ENCODE data around the gene STRIP2.
"Not testable (repeated sequence)": the region's sequence is repeated elsewhere in the genome, so short reads cannot be mapped to it uniquely, and the experiment has no call there.

STRIP2 gene

DNA sequence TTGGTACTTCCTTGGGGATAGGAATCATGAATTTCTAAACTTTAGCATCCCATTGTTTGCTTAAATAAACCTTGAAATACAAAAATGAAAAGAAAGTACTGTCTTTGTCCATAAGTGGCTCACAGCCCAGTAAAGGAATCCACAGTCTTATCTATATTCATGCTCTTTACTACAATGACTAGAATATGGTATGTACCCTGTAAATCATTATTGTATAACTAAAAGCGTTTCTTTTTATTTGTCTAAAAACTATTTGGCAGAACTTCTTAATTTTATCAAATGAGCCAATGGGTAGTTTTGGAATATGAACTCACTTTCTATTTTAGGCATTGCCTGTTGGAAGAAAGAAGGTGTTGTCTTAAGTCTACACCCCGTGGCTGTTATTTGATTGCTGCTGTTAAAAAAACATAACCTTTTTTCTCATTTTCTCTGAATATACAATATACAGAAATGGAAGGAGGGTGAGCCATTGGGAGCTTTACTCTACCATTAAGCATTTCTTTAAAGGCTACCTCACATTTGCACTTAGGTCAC, 12.4 kb upstream of the STRIP2 start:
- DNase-seq (ENCODE audit: low spot score): no peak

DNA sequence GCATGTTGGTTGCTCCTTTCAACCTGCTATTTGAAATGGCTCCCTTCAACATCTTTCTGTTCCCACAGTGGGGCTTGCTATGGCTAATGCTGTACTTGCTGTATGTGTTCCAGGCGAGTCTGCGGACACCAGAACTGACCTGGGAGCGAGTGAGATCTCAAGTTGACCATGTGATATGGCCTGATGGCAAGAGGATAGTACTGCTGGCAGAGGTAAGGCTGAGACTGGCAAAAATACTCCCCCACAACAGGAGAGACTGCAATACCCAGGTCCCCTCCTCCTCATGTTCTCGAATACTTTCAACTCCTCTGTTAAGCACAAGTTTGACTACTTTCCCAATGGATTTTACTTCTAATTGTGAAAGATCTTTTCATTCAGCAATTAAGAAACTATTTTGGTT, 11.5 kb upstream of the STRIP2 start:
- DNase-seq (ENCODE audit: low spot score): no peak

DNA sequence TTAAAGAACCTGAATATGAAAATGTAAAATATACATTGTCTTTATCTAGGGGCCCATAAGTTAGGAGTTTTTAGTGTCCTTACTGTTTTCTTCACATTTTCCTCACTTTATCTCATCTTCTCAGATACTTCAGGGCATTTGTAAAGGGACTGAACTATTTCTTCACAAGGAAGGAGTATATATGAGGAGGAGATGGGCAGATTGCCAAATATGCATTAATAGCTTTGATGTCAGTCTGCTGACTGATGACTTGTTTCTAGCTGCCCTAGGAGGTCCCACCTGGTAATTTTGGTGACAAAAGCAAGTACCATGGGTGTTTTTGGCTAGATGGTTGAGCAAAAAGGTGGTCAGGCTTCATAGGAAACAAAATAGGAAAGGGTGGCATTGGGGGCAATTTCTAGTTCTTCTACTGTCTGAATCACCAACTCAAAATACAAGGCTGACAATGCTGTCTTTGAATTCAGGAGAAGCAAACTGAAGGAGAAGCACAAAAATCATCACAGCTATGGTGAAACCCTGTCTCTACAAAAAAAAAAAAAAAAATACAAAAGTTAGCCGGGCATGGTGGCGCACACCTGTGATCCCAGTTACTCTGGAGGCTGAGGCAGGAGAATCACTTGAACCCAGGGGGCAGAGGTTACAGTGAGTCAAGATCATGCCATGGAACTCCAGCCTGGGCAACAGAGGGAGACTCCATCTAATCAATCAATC, 10.4 kb upstream of the STRIP2 start:
- DNase-seq (ENCODE audit: low spot score): no peak

DNA sequence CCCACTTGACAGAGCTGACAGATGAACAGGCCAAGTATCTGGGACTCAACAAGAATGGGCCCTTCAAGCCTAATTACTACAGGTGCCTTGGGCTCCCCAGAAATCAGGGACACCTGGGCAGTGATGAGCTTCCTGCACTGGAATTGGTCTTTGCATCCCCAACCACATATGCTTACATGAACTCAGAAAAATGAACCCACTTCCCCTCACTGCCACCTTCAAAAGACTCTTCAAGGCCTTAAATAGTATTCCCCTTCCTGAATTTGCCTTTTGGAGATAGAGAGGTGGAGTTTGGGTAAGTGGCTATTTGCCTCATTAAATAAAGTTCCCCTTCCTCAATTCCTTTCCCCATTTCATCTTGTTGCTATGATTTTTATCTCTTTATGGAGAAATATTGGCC, 7.8 kb upstream of the STRIP2 start:
- no peak for DNase-seq (ENCODE audit: low spot score)

DNA sequence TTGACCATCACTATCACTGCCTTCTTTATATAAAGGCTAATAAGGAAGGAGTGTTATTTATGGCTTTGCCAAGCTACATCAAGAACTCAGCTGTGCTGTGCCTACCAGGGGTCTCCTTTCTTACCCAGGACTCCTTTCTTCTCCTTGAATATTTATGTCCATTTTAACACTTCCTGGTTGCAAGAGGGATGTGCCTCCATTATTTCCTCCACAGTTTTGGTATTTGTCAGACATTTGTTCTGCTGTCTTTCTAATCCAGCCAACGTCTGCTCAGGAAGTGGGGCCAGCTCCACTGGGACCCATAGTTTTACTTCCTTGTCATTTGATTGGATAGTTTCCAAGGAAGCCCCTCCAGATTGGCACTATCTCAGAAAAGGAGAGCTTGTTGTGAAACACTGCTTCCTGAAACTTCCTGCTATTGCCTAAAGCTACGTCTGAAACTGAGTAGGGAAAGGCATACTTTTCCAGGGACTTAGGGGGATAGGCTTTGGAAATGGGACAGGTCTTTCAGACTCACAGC, 6.6 kb upstream of the STRIP2 start:
- DNase-seq (ENCODE audit: low spot score): no peak

DNA sequence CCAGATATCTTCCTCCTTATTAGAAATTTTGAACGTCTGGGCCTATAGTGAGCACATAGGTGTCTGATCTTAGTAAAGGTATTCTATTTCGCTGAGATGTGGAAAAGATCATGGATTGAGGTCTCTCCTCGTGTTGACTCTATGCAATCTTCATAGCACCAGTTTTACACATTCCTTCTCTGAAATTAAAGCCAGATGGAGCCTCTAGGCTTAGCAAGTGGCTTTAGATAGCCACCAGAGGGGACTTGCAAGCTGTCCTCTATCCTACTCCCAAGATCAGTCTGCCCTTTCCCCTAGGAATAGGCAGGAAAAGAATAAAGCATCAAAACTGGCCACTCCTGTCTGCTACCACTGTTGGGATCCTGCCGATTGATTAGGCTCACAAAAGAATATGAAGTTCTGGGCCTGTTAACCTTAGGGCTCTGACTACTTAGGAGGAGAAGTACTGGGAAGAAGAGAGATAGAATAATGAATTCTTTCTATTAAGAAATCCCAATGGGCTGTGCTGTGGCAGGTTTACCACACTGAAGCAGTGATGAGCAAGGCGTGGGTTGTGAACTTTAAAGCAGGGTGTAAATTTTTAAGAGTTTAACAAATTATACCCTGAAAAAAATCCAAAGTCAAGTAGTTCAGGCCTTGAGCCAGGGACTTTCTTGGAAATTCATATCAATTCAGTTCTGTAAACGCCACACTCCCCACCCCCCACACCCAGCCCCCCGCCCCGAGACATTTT, 2.2 kb upstream of the STRIP2 start:
- DNase-seq (ENCODE audit: low spot score): no peak

DNA sequence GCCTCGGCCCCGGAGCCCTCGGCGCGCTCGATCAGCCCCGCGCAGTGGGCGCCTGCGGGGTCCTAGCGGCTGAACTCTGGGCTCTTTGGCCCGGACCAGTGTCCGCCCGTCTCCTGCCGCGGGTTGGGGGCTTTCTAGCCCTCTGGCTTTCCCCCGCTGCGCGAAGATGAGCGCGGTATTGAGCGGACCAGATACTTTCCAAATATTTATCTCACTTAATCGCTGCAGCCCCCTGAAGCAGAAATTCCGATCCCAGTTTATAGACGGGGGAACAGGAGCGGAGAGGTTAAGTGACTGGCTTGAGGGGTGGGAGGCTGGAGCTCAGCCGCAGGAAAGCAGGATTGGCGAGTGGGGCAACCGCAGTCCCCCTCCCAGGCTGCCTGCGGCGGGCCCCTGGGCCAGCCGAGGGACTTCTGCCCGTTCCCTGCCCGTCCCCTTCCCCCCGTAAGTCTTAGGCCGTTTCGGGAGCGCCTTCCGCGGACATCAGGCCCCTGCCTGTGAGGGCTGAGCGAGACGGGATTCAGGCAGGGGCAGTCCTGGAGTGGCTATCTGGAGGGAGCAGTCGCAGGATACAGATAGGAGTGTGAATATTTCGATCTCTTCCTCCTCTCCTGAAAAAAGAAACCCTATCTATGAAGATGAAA, 565 bp downstream of the STRIP2 start:
- peak; percentile 83 for DNase-seq (ENCODE audit: low spot score)

DNA sequence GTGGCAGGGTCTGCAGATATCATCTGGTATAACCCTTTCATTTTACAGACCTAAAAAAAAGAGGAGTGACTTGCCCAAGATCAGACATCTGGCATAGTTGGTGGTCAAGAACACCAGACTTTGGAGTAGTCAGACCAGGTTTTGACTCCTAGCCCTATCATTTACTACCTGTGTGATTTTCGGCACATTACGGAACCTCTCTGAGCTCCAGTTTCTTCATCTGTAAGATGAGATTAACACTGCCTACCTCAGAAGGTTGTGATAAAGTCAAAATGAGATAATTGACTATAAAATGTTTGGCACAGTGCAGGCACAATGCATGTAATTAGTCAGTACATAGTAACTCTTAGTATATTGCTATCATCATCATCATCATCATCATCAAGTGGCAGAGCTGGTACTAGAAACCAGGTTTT, 1.2 kb downstream of the STRIP2 start:
- no peak for DNase-seq (ENCODE audit: low spot score)

DNA sequence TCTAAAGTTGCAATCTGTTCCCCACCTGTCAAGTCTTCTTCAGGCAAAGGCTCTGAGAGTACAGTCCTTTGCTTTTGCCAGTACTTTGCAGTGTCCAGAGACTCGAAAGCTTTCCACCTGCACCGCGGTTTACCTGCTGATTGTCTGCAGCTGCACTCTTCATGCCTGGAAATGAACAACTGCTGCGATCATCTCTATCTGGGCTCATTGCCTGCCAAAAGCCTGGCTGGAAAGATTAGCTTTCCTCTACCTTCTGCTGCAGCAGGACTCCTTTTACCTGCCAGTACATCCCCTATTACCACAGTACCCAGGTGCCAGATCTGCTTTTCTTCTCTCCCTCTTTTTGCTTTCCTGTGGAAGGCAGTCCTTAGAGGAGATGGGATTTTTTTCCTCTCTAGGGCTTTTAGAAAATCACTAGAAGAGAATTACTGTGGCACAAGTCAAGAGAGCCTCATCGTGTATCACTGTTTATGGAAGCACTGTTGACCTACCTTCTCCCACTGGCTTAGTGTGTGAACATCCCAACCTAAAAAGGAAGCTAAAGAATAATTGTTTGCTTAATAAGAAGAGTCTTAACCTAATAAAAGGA, 2.2 kb downstream of the STRIP2 start:
- DNase-seq (ENCODE audit: low spot score): no peak

DNA sequence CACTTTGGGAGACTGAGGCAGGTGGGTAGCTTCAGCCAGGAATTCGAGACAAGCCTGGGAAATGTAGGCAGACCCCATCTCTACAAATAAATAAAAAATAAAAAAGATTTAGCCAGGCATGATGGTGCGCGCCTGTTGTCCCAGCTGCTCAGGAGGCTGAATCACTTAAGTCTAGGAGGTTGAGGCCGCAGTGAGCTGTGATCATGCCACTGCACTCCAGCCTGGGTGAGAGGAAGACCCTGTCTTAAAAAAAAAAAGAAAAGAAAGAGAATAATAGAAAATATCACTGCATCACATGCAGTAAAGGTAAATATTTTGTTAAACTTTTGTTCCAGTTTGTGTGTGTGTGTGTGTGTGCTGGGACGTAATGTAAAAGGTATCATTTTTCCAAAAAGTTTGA, 3.0 kb downstream of the STRIP2 start:
- DNase-seq (ENCODE audit: low spot score): no peak

DNA sequence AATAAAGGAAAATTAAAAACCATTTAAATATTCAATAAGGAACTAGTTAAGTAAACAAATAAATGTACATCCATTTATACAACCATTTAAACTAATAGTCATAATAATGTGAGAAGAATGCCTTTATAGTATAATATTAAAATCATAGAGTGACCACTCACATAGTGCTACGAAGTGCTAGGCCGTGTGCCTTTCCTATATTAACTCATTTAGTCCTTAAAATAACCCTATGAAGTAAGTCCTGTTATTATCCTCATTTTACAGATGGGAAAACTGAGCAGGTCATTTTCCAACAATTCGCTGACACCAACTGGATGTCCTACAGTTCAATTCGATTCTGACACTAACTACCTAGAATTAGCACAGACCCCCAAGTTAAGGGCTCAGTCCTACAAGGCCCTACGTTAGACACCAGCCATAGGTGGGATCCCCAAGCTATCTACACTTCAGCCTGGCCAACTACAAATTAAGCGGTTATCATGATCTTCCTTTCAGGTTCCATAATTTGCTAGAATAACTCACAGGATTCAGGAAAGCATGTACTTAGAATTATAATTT, 4.1 kb downstream of the STRIP2 start:
- DNase-seq (ENCODE audit: low spot score): no peak

DNA sequence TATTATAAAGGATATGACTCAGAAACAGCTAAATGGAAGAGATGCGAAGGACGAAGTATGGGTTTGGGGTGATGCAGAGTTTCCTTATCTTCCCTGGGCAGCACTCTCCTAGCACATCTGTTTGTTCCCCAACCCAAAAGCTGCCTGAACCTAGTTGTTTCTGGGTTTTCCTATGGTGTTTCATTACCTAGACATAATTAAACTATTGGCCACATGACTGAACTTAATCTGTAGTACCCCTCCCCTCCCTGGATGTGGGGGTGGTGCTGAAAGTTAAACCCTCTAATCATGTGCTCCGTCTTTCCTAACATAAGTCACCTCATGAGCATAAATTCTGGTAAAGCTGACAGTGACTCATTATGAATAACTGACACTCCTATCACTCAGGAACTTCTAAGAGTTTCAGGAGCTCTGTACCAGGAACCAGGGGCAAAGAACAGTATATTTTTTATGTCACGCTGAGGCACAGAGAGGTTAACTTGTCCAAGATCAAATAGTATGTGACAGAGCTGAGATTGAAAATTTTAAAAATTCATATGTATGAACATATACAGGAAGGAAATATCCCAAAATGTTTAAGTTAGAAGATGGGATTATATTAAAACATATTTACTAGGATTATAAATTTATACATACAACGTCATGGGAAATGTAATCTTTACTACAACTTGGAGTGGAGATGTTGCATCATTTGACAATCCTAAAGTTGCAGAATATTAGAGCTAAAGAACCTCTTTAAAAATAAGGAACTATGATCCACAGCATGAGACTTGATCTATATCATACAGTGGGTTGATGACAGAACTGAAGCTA, 4.8 kb downstream of the STRIP2 start:
- no peak for DNase-seq (ENCODE audit: low spot score)

DNA sequence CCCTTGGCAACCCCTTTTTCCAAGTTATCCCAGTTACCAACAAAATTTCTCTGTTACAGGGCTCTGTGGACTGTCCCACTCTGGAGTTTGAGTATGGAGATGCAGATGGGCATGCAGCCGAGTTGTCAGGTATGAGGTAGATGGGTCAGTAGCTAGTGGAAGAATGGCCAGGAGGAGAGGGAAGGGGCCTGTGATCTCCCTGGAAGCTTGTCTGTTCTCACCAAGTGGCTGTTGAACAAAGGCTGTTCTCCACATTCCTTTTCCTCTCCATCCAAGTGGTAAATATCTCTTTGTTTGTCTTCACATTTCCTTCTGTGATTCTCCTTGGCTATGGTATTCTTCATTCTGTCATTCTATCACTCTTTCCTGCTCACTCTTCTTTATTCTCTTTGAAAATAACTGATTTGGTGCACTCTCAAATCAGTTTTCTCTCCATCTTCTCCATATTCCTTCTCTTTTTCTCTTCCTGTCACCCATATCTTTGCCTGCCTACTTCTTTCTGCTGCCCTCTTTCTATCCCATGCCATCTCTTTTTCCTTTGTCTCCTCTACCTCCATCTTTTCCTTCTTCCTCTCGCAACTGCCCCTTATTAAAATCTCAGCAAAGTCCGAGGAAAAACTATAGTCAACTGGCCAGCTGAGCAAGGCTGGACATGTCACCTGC, 5.9 kb downstream of the STRIP2 start:
- no peak for DNase-seq (ENCODE audit: low spot score)

DNA sequence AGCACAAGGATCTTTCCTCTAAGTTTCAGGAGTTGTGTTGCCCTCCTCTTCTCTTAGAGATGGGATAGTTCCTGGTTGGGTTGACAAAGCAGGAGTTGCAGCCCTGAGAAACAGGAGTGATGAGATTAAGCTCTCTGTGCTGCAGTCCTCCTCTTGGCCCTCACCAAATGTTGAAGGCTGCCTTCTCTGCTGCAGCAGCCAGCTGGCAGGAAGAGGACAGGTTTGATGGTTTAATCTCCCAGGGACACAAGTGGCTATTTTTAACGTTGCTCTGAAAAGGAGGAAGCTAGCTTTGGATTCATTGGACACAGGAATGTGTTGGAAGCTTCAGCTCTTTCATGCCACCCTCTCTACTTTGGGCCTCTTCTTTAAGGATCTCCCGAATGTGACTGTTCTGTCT, 9.4 kb downstream of the STRIP2 start:
- DNase-seq (ENCODE audit: low spot score): no peak

DNA sequence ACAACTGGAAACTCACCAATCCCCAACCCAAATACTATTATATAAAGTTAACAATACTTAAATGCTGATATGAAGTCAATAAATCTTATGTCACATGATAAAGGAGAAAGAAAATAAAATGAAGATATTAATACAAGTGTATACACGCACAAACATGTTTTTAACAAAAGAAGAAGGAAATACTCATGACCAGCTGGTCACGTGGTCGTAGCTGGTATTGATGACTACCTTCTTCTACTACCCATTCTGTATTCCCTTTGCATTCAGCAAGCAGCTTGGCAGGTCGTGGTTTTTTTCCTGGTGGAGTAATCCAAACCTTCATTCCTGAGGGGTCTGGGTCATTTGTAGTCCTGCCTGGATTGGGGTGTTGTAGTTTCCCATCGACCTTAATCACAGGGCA, 10.5 kb downstream of the STRIP2 start:
- DNase-seq (ENCODE audit: low spot score): not testable (repeated sequence)

DNA sequence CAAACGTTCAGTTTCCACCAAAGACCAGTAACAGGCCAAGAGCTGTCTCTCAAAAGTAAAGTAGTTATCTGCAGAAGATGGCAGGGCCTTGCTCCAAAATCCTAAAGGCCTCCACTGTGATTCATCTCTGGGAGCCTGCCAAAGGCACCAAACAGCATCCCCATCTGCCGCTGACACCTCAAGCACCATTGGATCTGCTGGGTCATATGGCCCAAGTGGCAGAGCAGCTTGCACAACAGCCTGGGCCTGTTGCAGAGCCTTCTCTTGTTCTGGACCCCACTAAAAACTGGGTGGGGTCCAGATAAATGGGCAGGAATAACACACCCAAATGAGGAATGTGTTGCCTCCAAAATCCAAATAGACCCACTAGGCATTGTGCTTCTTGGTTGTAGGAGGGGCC, 12.7 kb downstream of the STRIP2 start:
- not testable (repeated sequence) for DNase-seq (ENCODE audit: low spot score)

DNA sequence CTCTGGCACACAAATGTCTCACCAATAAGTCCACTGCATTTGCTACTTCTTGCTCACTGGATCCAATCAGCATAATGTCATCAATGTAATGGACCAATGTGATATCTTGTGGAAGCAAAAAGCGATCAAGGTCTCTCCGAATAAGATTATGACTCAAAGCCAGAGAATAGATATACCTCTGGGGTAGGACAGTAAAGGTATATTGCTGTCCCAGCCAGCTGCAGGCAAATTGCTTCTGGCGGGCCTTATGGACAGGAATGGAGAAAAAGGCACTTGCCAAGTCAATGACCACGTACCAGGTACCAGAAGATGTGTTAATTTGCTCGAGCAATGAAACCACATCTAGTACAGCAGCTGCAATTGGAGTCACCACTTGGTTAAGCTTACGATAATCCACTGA, 13.2 kb downstream of the STRIP2 start:
- not testable (repeated sequence) for DNase-seq (ENCODE audit: low spot score)

DNA sequence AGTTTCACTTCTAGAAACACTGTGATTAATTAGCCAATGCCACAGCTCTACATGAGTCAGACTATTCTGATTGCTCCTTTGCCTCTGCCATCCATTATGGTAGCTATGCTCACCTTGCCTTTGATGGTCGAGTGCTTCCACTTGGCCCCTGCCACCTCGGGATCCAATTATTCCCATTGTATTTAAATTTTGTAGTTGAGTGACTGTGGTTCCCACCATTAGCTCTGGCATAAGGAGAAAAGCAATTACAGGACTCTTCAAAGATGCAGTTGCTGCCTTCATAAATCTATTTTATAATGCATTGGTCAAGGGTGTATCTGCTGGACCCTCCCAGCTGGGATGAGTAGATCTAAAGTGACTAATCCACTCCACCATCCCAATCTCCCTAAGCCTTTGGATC, 14.4 kb downstream of the STRIP2 start:
- DNase-seq (ENCODE audit: low spot score): not testable (repeated sequence)

DNA sequence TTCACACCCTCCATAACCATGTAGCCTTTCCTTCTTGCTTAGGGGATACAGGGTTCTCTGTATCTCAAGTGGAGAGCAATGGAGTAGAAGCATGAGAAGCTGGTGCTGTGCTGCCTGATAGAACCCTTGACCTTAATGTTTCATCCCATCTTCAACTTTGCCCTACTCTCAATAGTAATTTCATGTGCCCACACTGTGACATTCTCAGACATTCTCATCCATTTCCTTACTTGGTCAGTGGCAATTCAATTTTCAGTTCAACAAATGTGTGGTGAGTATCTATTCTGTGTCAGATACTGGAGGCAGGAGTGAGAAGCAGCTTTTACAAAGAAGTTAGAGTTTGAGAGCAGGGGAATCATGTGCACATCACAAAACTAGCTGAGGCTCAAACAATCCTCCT, 16.1 kb downstream of the STRIP2 start:
- DNase-seq (ENCODE audit: low spot score): no peak

DNA sequence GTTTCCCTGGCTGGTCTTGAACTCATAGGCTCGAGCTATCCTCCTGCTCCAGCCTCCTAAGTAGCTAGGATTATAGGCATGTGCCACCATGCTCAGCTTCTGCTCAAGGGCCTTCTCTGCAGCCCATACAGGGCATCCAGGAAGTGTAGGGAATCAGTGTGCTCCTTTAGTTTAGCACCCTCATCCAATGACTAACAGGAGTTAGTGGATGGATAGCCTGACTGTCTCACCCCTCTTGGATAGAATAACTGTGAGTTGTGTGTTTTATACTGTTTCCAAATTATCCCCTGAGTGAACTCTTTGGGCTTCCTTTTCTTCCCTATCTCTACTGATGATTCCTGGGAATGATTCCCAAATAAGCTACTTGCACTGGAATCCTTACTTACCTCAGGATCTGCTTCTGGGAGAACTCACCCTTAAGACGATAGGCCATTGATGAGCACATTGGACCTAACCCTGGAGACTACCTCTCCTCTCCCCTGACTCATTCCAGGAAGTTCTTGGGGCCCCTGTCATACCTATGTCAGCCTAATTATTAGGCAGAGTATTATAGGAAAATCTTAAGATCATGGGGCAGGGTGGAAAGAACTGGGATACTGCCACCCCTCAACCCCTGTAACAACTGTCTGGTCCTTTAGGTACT, 18.5 kb downstream of the STRIP2 start:
- no peak for DNase-seq (ENCODE audit: low spot score)

All from iPS-NIHi11 (cell line).